ENCODE data around the gene UPB1.

UPB1 gene

DNA sequence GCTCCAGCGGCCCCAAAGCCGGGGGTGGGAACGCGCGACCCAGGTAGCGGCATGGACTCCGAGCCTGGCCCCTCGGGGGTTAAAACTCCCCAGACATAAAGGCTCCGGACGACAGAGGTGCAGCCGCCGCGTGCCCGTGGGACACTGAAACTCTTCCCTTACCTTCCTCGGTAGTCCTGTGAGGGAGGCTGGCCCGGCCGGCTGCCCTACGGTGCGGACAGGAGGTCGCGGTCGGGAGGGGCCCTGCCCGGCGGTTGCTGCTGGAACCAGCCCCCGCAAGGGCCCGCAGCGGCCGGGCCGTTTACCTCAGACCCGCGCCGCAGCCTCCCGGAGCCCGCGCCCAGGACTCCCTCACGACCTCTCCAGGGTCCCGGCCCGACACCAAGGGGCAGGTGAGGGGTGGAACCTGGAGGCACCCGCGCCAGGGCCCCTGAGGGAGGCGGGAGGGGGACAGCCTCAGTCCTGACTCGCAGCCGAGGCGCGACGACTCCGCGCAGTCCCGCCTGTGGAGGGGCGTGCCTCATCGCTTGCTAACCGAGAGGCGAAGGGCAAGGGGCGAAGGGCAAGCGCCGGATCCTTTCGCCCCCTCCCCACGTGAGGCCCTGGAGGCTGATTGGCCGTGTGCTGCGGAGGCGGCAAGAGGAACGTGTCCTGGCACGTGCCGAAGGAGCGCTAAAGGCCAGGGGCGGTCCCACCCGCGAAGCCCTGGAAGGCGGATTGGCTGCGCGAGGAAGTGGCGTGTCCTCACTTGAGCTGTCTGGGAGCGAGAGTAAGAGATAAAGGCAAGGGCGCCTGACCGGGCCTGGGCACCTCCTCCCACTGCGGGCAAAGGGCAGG lies at the start of gene UPB1:
TSS of gene UPB1 (plus strand) at position 805 of the 837 bp plus-strand sequence. CDS start 72 bp downstream, outside the sequence.
- no peak for DNase-seq

DNA sequence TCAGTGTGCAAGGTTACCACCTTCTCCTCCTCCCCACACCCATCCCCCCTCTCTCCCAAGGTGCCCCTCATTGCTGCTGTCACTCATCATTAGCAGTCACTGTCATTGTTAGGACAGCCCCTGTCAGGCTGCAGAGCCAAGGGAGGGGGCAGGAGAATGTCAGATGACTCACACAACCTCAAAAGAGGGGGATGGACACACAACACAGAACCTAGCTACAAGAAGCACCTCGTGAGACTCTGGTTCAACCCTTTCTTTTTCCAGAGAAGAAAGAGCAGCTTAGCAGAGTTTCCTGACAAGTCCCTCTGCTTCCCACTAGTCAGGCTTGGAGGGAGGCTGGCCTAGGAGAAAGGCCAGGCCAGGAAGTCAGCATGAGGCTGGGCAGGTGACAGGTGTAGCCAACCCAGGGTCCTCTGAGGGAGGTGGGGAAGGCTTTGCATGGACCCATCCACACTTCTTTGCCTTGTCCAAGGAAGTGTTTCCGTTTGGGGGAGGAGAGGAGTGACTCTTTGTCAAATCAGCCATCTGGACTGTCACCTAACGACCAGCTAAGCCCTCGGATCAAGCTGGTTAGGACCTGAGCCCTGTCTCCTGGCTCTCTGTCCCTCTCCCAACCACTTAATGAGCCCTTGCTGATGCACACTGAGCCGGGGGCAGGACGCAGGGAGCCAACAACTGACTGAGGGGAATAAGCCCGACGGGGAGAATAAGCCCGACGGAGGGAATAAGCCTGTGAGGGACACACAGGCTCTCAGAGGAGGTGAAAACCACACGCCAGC lies 49.5 kb upstream of the UPB1 start:
- no peak for DNase-seq

DNA sequence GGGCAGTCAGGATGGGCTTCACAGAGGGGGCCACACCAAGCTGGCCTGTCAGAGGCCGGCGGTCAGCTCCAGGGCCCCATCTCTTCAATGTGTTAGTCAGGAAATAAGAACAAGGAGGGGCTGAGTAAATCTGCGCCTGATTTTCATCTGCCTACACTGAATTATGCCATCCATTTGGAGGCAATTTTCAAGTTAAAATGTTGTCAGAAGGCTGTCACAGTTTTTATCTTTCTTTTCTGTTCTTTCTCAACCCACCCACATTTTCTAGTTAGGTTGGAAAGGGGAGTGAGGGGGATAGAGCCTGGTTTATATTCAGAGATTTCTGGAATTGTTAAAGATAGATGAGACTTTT lies 48.9 kb upstream of the UPB1 start:
- DNase-seq = no peak

DNA sequence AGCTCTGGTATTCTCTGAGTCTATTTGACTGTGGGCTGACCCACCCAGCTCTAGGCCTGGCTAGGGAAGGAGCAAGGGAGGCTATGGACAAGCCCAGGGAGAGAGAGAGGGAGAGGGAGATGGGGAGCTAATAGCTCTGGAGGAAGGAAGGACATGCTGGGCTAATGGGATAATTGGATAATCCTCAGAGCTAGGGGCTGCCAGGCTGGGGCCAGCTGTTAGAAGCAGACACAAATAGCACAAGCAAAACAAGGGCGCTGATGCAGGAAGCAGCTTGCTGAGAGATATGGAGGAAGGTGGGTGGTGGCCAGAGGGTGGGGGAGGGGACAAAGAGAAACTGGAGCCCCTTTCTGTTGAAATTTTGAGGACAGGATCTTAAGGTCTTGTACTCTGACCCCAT lies 44.5 kb upstream of the UPB1 start:
- DNase-seq = no peak

DNA sequence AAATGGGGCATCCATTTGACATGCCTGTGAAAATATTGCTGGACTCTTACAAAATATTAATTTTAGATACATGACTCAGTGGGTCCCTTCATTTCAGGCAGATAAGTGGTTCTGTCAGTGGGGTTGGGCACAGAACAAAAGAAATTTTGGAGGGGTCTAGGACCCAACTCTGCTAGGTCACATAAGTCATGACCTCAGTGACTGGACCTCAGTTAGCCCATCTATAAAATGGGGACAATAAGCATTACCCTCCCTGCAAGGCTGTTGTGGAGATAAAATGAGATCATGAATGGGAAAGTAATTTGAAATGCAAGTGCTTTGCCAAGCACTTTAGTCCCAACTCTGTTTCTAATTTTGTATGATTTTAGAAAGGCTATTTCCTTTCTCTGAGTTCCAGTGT lies 44.0 kb upstream of the UPB1 start:
- DNase-seq = no peak

DNA sequence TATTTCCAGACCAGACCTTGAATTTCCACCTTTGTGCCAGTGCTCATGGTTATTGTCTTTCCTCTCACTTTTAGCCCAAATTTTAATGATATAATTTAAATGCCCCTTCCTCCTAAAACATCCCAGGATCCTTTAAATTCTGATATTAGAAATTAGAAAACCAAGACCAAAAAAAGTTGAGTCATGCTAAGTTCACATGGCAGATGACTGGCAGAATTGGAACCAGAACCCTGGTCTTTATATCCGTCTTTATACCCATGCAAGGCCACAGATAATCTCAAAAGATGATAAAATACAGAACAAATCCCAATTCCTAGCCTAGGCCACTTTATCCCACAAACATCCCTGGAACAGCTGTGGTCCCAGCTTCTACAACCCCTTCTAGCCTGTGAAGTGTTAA lies 41.3 kb upstream of the UPB1 start:
- no peak for DNase-seq

DNA sequence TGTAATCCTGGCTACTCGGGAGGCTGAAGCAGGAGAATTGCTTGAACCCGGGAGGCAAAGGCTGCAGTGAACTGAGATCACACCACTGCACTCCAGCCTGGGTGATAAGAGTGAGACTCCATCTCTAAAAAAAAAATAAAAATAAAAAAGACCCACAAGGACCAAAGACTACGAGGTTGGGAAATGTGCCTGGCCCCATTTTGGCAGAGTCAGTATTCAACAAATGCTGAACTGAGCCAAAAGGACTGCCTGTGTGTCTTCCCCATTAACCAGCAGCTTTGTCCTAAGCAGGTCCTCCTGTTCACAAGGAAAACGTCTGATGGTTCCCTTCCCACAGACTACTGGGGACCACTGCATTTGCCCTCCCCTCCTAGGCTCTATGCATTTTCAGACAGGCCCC lies 40.1 kb upstream of the UPB1 start:
- no peak for DNase-seq

DNA sequence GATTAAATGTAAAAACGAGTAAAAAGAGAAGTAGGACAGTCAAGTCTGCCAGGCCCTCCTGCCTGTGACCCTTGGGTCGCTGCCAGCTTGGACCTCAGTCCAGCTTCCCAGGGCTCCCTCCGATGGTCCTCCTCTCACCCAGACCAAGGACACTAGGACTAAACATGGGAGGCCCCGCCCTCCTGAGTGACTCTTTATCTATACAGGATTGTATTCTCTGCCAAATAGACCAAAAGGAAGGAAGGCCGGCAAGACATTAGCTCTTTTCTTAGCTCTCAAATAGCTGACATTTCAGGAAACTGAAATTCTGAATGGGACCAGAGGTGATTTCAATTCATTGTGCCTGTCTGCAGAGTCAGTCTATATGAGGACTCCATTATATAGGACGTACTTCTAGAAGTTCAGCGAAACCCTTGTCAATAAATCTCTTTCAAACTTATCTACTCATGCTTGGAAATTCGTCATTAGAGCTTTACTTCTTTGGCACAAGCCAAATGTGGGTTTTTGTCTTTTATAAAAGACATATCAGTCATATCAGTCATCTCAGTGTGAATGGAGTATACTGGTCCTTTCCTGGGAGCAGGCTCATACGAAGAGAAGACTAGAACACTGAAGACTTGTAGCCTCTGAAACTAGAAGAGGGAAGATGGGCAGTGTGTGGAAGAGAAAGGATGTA lies 39.2 kb upstream of the UPB1 start:
- no peak for DNase-seq

DNA sequence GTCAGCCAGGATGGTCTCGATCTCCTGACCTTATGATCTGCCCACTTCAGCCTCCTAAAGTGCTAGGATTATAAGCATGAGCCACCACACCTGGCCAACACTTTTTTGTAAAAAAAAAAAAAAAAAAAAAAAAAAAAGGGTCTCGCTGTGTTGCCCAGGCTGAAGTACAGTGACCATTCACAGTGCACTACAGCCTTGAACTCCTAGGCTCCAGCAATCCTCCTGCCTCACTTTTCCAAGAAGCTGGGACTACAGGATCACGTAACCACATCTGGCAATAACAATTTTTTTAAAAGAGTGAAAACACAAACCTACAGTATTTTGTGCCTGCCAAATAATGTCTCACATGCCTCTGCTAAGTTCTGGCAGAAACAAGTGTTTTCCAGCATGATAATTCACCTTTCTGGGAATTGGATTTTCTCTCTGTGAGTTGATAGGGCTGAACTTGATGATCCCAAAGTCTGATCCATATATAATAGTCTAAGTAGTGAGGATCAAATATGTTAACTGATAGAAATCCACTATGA lies 37.2 kb upstream of the UPB1 start:
- DNase-seq = no peak

DNA sequence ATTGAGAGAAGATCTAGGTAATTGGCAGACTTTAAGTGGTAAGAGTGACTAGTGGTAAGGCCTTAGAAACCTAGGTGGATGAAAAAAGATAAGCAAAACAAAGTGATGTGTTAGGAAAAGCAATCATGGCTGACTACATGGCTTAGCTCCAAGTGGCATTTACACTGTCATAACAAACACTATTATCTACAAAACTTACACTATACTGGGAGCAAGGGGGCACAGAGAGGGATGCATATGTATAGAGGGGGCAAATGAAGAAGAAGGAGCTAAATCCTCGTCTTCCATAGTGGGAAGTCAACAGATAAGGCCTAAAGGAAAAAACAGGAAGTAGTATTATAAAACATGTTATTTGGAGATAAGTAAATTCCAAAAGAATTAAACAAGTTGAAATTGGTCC lies 35.2 kb upstream of the UPB1 start:
- no peak for DNase-seq

DNA sequence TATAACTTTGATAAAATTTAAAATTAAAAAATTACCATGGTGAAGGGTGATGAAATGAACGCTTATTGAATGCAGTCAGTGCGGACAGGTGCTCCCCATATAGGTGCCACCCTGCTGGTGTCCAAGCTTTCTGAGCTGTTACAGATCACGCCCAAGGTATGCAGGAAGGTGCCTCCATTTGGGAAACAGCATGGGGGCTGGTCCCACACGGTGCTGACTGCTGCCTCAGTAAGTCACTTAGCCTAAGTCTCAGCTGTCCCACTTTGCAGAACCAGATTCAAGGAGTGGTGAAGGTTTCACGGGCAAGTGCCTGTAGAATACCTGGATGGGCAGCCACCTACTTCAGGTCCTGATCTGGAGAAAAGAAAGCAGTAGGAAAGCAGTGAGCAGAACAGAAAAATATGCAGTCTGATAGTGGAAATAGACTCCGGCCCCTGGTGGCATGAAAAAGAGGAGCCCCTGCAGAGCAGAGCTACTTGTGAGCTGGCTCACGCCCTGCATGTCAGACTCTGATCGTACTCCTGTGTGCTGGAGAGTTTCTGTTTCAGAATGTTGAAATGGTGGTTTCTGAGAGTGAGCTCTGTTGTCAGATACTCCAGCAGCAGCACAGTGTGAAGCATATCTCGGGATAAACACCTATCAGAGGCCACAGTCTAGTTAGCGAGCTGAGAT lies 34.6 kb upstream of the UPB1 start:
- DNase-seq = no peak

DNA sequence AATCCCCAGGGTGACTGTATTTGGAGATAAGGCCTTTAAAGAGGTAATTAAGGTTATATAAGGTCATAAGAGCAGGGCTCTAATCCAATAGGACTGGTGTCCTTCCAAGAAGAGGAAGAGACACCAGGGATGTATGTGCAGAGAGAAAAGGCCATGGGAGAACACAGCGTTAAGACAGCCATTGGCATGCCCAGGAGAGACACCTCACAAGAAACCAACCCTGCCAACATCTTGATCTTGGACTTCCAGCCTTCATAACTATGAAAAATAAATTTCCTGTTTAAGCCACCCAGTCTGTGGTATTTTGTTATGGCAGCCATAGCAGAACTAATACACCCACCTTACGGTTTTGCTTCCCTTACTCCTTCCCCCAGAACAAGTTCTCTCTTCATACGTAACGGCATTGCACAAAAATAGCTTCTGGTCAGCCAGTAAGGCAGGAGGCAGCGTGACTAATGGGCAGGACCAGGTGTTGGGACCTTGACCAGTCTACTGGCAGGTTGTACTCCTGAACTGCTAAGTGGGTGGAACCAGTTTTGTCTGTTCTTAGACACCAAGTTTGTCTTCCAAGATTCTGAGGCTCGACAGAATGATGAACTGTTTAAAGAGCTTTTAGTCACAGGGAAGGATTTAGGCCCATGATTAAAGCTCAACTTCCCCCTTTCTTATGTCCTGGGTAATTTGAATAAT lies 31.9 kb upstream of the UPB1 start:
- DNase-seq = no peak

DNA sequence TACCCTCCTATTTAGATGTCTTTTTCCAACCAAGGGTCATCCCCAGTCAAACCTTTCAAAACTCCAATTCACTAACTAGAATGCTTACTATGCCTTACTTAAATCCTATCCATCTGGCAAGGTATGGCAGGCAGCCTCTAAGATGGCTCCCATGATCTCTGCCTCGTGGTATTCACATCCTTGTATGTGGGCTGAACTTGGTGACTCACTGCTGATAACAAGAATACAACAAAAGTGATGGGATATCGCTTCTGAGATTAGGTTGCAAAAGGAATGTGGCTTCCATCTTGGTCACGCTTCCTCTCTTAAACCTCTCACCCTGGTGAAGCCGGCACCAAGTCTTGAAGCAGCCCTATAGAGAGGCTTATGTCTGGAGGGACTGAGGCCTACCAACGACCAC lies 29.6 kb upstream of the UPB1 start:
- DNase-seq = no peak

DNA sequence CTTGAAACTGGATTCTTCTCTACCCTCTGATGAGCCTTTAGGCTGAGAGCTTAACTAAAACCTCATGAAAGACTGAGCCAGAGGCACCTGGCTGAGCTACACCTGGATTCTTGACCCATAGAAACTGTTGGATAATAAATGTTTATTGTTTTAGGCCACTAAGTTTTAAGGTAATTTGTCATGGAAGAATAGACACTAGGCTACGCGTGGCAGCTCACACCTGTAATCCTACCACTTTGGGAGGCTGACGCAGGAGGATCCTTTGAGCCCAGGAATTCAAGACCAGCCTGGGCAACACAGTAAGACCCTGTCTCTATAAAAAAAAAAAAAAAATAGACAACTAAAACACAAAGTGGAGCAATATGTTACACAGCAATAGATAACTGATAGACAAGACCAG lies 29.2 kb upstream of the UPB1 start:
- DNase-seq = no peak

DNA sequence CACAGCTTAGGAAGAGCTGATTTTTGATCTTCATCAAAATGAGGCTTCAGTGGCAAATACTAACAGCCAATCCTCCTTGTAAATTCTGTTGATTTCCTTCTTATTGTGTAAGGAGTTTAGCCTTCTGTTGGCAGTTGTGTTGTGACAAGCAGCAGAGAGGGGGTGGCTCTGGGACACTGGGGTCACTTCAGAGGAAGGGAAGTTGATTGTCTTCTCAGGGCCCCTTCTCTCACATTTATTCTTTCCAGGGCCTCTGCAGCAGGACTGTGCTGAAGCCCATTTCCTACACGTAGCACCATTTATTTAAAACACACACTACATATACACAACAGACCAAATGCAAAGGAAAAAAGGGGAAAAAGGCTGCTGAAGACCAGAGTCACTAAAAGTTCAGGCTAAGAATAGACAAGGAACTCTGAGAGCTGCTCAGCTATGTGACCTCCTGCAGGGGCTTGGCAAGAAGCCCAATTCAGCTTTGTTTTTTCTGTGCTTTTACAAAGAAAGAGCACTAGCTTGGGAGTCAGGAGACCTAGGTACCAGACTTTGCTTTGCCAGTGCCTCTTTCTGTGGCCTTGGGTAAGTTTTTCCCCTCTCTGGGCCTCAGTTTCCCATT lies 28.3 kb upstream of the UPB1 start:
- DNase-seq = no peak

DNA sequence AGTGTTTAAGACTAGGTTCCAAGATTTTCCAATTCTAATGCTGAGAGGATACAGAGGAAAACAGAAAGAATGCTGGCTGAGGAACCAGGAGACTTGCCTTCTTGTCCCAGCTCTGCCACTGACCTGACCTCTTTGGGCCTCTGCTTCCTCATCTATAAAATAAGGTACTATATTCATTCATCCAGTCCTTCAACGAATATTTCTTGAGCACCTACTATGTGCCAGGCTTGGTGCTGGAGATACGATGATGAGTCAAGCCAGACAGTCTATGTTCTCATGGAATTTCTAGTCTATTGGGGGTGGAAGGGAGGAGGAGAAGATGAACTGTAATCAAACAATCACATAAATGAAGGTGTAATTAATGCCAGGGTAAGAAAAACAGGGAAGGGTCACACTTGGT lies 27.8 kb upstream of the UPB1 start:
- DNase-seq = no peak

DNA sequence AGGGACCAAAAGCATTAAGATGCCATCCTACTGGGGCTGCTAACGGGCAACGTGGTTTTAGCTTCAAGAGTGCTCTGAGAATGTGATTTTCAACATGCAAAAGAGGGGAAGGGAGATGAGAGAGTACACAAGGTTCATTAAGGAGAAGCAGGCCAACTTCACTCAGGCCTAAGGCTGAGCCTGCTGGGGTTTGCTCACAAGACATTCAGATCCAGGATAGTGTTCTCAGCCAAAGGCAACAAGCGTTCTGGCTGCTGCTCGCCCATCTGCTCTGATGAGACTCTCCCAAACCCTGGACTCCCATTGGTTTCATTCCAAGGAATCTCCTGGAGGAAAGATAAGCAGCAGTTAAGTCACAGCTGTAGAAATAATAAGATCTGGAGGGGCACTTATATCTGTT lies 23.6 kb upstream of the UPB1 start:
- no peak for DNase-seq

DNA sequence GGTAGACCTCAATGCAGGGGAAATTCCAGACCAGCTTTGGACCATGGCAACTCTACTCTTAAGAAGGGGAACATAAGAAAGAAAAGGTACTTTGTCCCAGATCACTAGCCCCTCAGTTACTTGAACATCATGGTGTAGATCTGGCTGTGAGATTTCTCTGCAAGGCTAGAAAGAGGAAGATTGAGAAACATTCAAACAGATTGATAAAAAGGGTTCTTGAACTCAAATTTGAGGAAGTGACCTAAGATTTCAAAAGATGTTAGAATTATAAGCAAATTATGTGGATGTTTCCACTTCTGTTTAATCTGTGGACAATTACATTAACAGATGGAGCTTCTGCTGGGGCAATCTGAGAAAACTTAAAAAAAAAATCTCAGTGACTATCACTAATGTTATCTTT lies 21.8 kb upstream of the UPB1 start:
- no peak for DNase-seq

DNA sequence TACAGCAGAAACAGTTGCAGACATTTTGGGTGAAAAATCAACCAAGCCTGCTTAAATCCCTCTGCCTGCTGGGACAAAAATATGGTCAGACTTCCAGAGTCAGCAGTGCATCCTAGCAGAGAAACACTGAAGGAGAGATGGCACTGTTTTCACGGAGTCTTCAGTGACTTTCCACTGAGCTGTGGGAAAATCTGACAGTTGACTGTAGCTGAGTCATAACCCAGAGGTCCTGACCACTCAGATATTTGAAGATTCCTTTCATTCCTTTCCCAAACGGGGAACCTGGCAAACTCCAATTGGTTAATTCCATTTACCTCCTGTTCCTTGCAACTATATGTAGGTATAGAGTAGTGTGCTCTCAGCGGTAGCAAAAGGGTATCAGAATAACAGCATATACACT lies 20.9 kb upstream of the UPB1 start:
- DNase-seq = no peak

DNA sequence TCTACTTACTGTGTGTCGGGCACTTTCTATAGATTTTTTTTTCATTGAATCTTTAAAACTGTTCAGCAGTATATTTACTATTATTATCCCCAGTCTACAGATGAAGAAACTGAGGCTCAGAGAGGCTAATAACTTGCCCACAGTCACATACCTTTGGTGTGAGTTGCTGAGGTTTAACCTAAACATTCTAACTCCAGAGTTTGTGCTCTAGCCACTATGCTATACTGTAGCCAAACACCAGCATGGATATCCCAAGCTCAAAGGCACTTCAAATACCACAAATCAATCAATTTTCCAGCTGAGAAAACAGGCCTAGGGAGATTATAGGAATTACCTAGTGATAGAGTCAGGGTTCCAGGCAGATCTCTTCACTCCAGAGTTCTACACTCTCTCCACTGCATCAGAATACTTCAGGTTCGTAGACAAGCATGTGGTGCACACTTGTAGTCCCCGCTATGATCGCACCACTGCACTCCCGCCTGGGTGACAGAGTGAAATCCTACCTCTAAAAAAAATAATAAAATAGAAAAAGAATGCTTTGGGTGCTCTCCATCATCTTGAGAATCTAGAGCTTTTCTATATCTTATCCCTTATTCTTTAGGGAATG lies 20.4 kb upstream of the UPB1 start:
- no peak for DNase-seq

DNA sequence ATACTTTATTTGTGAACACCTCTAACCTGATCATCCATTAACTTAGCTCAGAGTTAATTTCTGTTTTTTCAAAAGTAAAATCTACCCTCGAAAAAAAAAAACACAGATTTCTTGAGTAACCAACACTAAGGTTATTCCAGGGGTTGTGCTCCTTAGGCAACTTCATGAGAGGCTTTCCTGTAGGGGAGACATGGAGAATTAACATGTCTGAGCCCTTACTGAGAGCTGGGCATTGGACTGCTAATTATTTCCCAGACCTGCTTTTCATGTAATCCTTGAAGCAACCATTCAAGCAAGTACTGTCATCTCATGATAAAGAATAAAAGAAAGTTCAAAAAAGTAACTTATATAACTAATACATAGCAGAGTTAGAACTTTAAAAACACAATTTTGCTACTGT lies 13.5 kb upstream of the UPB1 start:
- no peak for DNase-seq

DNA sequence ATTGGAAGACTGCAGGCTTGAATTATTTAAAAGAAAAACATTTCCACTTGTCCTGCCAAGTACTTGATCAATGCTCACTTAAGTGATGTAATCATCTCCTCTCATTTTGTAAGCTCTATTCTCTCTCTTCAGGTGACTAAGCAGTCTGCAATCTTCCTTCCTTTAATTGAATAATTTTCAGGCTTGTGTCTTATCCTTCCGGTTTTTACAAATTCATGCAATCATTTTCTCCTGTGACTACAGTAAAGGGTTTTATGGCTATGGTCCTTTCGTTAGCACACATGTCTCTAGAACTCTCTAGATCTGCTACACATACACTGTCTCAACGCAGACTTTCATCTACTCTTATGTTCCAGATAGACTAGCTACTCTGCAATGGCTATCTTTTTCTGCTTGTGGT lies 12.6 kb upstream of the UPB1 start:
- DNase-seq = no peak

Measured in NCI-H345 (cell line).